ENCODE data around the gene PRKN. TPM values are rescaled to one million over a fixed set of nuclear protein-coding genes. Genes with fewer than 3 reads are reported as not detected.

PRKN gene
- total RNA-seq, 4 donors from 2014 or later, result 5.2 to 121 (median 6.9) TPM

GRCh38 chr6:162620073-162620472 is 107.5 kb downstream of the PRKN start:
- H3K4me3 ChIP-seq (replicated peaks in 1 of 3), result no peak overlapping the region
- H3K4me1 ChIP-seq, result no peaks in the 10 kb centered on the region
- no peaks in the 10 kb centered on the region for H3K27me3 ChIP-seq
- H3K27ac ChIP-seq, result no peak overlapping the region
- 86 to 95% methylated on average over 2 of the region's 2 CpGs for WGBS, 2 donors
- intact Hi-C loops (cut with DNase I), result no loop called here
- H3K9me3 ChIP-seq, result no peaks in the 10 kb centered on the region
- H3K36me3 ChIP-seq, result no peaks in the 10 kb centered on the region
- TF ChIP-seq CTCF (IDR thresholded peaks at IDR 0.05) (no peak), POLR2A (IDR thresholded peaks at IDR 0.05) (no peak)
- no peak for DNase-seq

GRCh38 chr6:162618448-162619002 is 109.0 kb downstream of the PRKN start:
- no peak for TF ChIP-seq CTCF (IDR thresholded peaks at IDR 0.05)
- no peak for TF ChIP-seq POLR2A (IDR thresholded peaks at IDR 0.05)
- Histone ChIP-seq H3K4me3 (replicated peaks in 1 of 3) (no peak overlapping the region), H3K9me3 (no peaks in the 10 kb centered on the region), H3K27ac (no peak overlapping the region), H3K4me1 (no peaks in the 10 kb centered on the region), H3K36me3 (no peaks in the 10 kb centered on the region), H3K27me3 (no peaks in the 10 kb centered on the region)
- intact Hi-C loops (cut with DNase I), result no loop called here
- 89 to 91% methylated on average over 6 of the region's 6 CpGs for WGBS, 2 donors
- DNase-seq, result no peak

GRCh38 chr6:162615016-162615705 is 112.4 kb downstream of the PRKN start:
- Histone ChIP-seq H3K36me3 (no peaks in the 10 kb centered on the region), H3K4me1 (no peaks in the 10 kb centered on the region), H3K4me3 (replicated peaks in 1 of 3) (no peak overlapping the region), H3K27me3 (no peaks in the 10 kb centered on the region), H3K27ac (no peak overlapping the region), H3K9me3 (no peaks in the 10 kb centered on the region)
- TF ChIP-seq POLR2A (IDR thresholded peaks at IDR 0.05) (no peak), CTCF (IDR thresholded peaks at IDR 0.05) (no peak)
- intact Hi-C loops (cut with DNase I), result no loop called here
- WGBS, 2 donors, result 84 to 85% methylated on average over 2 of the region's 2 CpGs
- no peak for DNase-seq

- Histone ChIP-seq H3K27me3 (no peaks in the 10 kb centered on the region), H3K4me1 (no peaks in the 10 kb centered on the region), H3K36me3 (no peaks in the 10 kb centered on the region), H3K9me3 (no peaks in the 10 kb centered on the region), H3K27ac (no peak overlapping the region), H3K4me3 (replicated peaks in 1 of 3) (no peak overlapping the region)
- intact Hi-C loops (cut with DNase I), result no loop called here
- DNase-seq, result no peak
- 89 to 91% methylated on average over 2 of the region's 2 CpGs for WGBS, 2 donors
- no peak for TF ChIP-seq POLR2A (IDR thresholded peaks at IDR 0.05)
- no peak for TF ChIP-seq CTCF (IDR thresholded peaks at IDR 0.05)
Measured at GRCh38 chr6:162613310-162613709, 114.3 kb downstream of the PRKN start.

- Histone ChIP-seq H3K4me1 (no peaks in the 10 kb centered on the region), H3K36me3 (no peaks in the 10 kb centered on the region), H3K27ac (no peak overlapping the region), H3K27me3 (no peaks in the 10 kb centered on the region), H3K9me3 (no peaks in the 10 kb centered on the region), H3K4me3 (replicated peaks in 1 of 3) (no peak overlapping the region)
- TF ChIP-seq CTCF (IDR thresholded peaks at IDR 0.05) (no peak), POLR2A (IDR thresholded peaks at IDR 0.05) (no peak)
- intact Hi-C loops (cut with DNase I), result no loop called here
- 64 to 68% methylated on average over 4 of the region's 4 CpGs for WGBS, 2 donors
- DNase-seq, result no peak
Measured at GRCh38 chr6:162612613-162613012, 115.0 kb downstream of the PRKN start.

Measured in thyroid gland (tissue), 4 donors.